Left ventricle myocardium inferior (tissue), 1 donor: ENCODE measurements around the gene MMD2. TPM values are rescaled to one million over a fixed set of nuclear protein-coding genes. Genes with fewer than 3 reads are reported as not detected.

Experiments
- DNase-seq: peaks from one replicate; pipeline ENCODE4 v3.0.0-alpha.2; 2020
- H3K27ac ChIP-seq: fragments of 200-600 bp; replicated peaks from 2 replicates; pipeline ENCODE4 v1.8.0; 2021
- H3K27me3 ChIP-seq: fragments of 200-600 bp; 2 replicates; pipeline ENCODE4 v1.8.0; 2021; ENCODE audit warnings: low read depth
- H3K36me3 ChIP-seq: fragments of 200-600 bp; 2 replicates; pipeline ENCODE4 v1.8.0; 2021
- H3K4me1 ChIP-seq: fragments of 200-600 bp; 2 replicates; pipeline ENCODE4 v1.8.0; 2021
- H3K4me3 ChIP-seq: fragments of 200-600 bp; 2 replicates; pipeline ENCODE4 v1.8.0; 2021; ENCODE audit warnings: mild to moderate bottlenecking, moderate library complexity
- H3K9me3 ChIP-seq: fragments of 200-600 bp; replicated peaks from 2 replicates; pipeline ENCODE4 v1.8.0; 2021
- intact Hi-C: fragments of 100-400 bp; cut with micrococcal nuclease; formaldehyde crosslinking; loops from one replicate; pipeline ENCODE4 v1.11.0; 2022
- total RNA-seq: library from RNA; stranded (reverse); fragmentation: NEBNext Ultra II Directional; extraction: Animal tissue kit (Norgen Biotek cat#: 25700); gene quantifications from one replicate; pipeline ENCODE4 v1.2.1, GENCODE V29; 2021
- TF ChIP-seq, protein P1 (sequence below): fragments of 200-600 bp; IDR thresholded peaks from 2 replicates; pipeline ENCODE4 v1.8.0; 2021; ENCODE audit warnings: antibody characterized with exemption, mild to moderate bottlenecking, borderline replicate concordance
- donor health status: DM: no; HTN: yes; CAD: no; lungs with severe emphysema.

Gene MMD2
- total RNA-seq, 1 donor from 2014 or later, result not detected

DNA sequence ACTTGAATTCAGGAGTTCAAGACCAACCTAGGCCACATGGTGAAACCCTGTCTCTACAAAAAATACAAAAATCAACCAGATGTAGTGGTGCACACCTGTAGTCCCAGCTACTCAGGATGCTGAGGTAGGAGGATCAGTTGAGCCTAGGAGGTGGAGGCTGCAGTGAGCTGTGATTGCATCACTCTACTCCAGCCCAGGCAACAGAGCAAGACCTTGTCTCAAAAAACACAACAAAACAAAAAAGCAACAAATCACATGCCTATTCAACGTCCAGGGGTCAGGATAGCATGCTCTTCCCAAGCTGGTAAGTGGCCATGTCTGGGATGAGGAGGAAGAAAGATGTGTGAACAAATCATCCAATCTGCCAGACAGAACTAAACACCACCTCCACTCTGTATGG, 69.3 kb downstream of the MMD2 start:
- H3K4me3 ChIP-seq, result no peak overlapping the region
- no peak for DNase-seq
- H3K27me3 ChIP-seq, result peaks cover 20% of the 10 kb centered on the region
- TF ChIP-seq, protein P1, sequence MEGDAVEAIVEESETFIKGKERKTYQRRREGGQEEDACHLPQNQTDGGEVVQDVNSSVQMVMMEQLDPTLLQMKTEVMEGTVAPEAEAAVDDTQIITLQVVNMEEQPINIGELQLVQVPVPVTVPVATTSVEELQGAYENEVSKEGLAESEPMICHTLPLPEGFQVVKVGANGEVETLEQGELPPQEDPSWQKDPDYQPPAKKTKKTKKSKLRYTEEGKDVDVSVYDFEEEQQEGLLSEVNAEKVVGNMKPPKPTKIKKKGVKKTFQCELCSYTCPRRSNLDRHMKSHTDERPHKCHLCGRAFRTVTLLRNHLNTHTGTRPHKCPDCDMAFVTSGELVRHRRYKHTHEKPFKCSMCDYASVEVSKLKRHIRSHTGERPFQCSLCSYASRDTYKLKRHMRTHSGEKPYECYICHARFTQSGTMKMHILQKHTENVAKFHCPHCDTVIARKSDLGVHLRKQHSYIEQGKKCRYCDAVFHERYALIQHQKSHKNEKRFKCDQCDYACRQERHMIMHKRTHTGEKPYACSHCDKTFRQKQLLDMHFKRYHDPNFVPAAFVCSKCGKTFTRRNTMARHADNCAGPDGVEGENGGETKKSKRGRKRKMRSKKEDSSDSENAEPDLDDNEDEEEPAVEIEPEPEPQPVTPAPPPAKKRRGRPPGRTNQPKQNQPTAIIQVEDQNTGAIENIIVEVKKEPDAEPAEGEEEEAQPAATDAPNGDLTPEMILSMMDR, result no peak
- intact Hi-C loops, result no loop called here
- no peaks in the 10 kb centered on the region for H3K4me1 ChIP-seq
- no peaks in the 10 kb centered on the region for H3K36me3 ChIP-seq
- peaks cover 11% of the 10 kb centered on the region for H3K9me3 ChIP-seq
- H3K27ac ChIP-seq, result no peak overlapping the region

DNA sequence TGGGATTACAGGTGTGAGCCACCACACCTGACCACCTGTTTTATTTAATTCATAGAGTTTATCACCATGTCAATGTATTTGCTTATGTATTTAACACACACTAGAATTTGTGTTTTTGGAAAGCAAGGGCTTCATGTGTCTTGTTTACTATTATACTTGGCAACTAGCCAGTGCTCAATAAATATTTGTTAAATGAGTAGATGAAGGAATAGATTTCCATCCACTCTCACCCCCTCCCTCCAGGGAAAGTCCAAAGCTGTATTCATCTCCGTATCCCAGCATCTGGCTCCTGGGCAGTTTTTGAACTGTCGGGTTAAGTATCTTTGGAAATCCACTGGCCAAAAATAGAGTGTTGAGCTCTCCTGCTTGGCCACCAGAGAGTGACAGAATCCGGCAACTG, 70.8 kb downstream of the MMD2 start:
- intact Hi-C loops, result no loop called here
- H3K36me3 ChIP-seq, result no peaks in the 10 kb centered on the region
- no peak overlapping the region for H3K4me3 ChIP-seq
- H3K4me1 ChIP-seq, result peaks cover 3% of the 10 kb centered on the region
- H3K27me3 ChIP-seq, result peaks cover 34% of the 10 kb centered on the region
- H3K9me3 ChIP-seq, result no peaks in the 10 kb centered on the region
- no peak overlapping the region for H3K27ac ChIP-seq
- no peak for DNase-seq
- TF ChIP-seq, protein P1, result no peak

DNA sequence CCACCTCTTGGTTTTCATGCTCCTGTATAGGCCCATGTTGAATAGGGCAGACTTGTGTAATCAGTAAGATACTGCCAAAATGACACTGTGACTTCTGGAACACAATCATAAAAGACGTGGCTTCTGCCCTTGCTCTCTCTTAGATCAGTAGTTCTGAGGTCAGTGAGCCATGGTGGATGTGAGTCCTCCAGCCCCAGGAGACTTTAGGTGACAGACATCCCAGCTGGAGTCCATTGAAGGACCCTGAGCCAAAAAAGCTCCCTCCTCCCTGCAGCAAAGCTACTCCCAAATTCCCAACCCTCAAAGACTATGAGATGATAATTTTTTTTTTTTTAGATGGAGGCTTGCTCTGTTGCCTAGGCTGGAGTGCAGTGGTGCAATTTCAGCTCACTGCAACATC, 72.3 kb downstream of the MMD2 start:
- no peak overlapping the region for H3K4me3 ChIP-seq
- H3K27me3 ChIP-seq, result peaks cover 40% of the 10 kb centered on the region
- peaks cover 18% of the 10 kb centered on the region for H3K4me1 ChIP-seq
- intact Hi-C loops, result no loop called here
- TF ChIP-seq, protein P1, result no peak
- H3K27ac ChIP-seq, result no peak overlapping the region
- no peaks in the 10 kb centered on the region for H3K36me3 ChIP-seq
- no peaks in the 10 kb centered on the region for H3K9me3 ChIP-seq
- no peak for DNase-seq

DNA sequence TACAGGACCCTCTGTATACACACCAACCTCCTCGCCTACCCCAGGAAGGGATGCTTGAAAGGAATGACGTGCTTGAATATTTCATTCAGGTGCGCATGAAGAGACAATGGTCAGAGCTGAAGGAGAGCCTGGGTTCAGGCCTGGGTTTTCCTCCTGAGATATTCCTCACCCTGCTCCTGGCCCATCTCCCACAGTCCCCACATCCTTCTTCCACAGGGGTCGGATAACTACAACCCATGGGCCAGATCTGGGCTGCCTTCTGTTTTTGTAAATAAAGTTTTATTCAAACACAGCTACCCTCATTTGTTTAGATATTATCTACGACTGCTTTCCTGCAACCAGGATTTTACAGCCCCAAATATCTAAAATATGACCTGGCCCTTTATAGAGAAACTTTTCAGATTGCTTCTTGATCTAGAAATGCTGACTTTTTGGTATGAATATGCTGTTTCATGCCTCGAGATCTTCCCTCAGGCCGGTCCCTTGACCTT, 73.6 kb downstream of the MMD2 start:
- Histone ChIP-seq H3K9me3 (no peaks in the 10 kb centered on the region), H3K27me3 (peaks cover 40% of the 10 kb centered on the region), H3K4me1 (peaks cover 24% of the 10 kb centered on the region), H3K27ac (no peak overlapping the region), H3K4me3 (no peak overlapping the region), H3K36me3 (no peaks in the 10 kb centered on the region)
- intact Hi-C loops, result no loop called here
- no peak for DNase-seq
- TF ChIP-seq, protein P1, result no peak

DNA sequence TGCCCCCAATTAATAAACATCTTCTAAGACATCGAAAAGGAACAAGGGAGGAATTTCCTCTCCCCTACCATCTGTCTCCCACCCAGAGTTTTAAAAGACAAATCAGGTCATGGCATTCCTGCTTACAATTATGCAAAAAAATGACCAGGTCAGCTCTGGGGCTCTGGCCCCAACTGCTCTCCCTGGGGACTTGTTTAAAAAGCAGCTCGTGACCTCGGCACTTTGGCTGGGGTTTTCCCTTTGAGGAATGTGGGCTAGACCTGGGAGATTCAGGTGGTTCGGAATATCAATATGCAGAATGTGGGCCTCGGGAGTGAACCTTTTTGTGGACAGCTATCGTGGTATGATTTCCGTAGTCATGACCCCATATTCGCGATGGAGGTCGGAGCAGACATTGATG, 74.8 kb downstream of the MMD2 start:
- intact Hi-C loops, result loop anchor here (5.0 kb wide), 1 partner anchor 57 kb away; no protein-coding TSS in a partner anchor
- H3K9me3 ChIP-seq, result no peaks in the 10 kb centered on the region
- H3K4me3 ChIP-seq, result no peak overlapping the region
- H3K27ac ChIP-seq, result no peak overlapping the region
- peaks cover 40% of the 10 kb centered on the region for H3K27me3 ChIP-seq
- H3K36me3 ChIP-seq, result no peaks in the 10 kb centered on the region
- TF ChIP-seq, protein P1, result no peak
- DNase-seq, result no peak
- peaks cover 36% of the 10 kb centered on the region for H3K4me1 ChIP-seq
